WTC11 (cell line): ENCODE results near the gene ASTN1. TPM values are rescaled to one million over a fixed set of nuclear protein-coding genes. Genes with fewer than 3 reads are reported as not detected.

Experiments
- ATAC-seq: fragments of 200-7000 bp; cut with Tn5 transposase; 2 replicates; pipeline ENCODE4 v1.10.0; 2021; ENCODE audit warnings: mild to moderate bottlenecking, moderate library complexity
- CTCF ChIA-PET: fragments of 300-600 bp; sonication (Branson Sonifier 250); formaldehyde crosslinking; loops from one replicate; lab custom pipeline; 2021; ENCODE audit warnings: antibody characterized with exemption; lab: Charles Lee
- POLR2A ChIA-PET: fragments of 350-600 bp; sonication (Branson Sonifier 250); formaldehyde crosslinking; loops from one replicate; lab custom pipeline; 2021; ENCODE audit warnings: antibody characterized with exemption; lab: Charles Lee
- DNase-seq: peaks from one replicate; pipeline ENCODE4 v3.0.0; 2021; ENCODE audit warnings: low spot score
- H3K27ac Mint-ChIP-seq: 2 replicates; pipeline ENCODE4 v1.8.0; 2021; ENCODE audit warnings: mixed read lengths
- H3K27me3 Mint-ChIP-seq: 2 replicates; pipeline ENCODE4 v1.8.0; 2021; ENCODE audit warnings: low read depth, mild to moderate bottlenecking, moderate library complexity, mixed read lengths
- H3K36me3 Mint-ChIP-seq: 2 replicates; pipeline ENCODE4 v1.8.0; 2021; ENCODE audit warnings: mixed read lengths
- H3K4me1 Mint-ChIP-seq: 2 replicates; pipeline ENCODE4 v1.8.0; 2022; ENCODE audit warnings: mixed read lengths
- H3K4me3 Mint-ChIP-seq: 2 replicates; pipeline ENCODE4 v1.8.0; 2021; ENCODE audit warnings: mild to moderate bottlenecking, moderate library complexity, mixed read lengths
- H3K9me3 Mint-ChIP-seq: 2 replicates; pipeline ENCODE4 v1.8.0; 2021; ENCODE audit warnings: mixed read lengths
- ATF1 ChIP-seq: sonication (generic); formaldehyde crosslinking; IDR thresholded peaks from 2 replicates; pipeline ENCODE4 v1.8.1; 2023; ENCODE audit warnings: mild to moderate bottlenecking, moderate library complexity, missing genetic modification reagents
- CREM ChIP-seq: sonication (generic); formaldehyde crosslinking; IDR thresholded peaks from 2 replicates; pipeline ENCODE4 v1.8.1; 2022; ENCODE audit warnings: mild to moderate bottlenecking, missing genetic modification reagents, moderate library complexity
- E2F5 ChIP-seq: sonication (generic); formaldehyde crosslinking; IDR thresholded peaks from 2 replicates; pipeline ENCODE4 v1.8.1; 2022; ENCODE audit warnings: mild to moderate bottlenecking, moderate library complexity, missing genetic modification reagents
- FOXP1 ChIP-seq: sonication (generic); formaldehyde crosslinking; IDR thresholded peaks from 2 replicates; pipeline ENCODE4 v1.8.0; 2022; ENCODE audit warnings: missing genetic modification reagents, mild to moderate bottlenecking, moderate library complexity, borderline replicate concordance
- GTF2I ChIP-seq: fragments of 250-450 bp; sonication (Bioruptor Pico); conservative IDR thresholded peaks from 2 replicates; pipeline ENCODE4 v1.4.0; 2021; ENCODE audit warnings: mild to moderate bottlenecking
- JAZF1 ChIP-seq: fragments of 250-450 bp; sonication (Bioruptor Pico); IDR thresholded peaks from 2 replicates; pipeline ENCODE4 v1.9.0; 2021; ENCODE audit warnings: moderate library complexity, mild to moderate bottlenecking, inconsistent platforms
- JUN ChIP-seq: sonication (generic); formaldehyde crosslinking; IDR thresholded peaks from 2 replicates; pipeline ENCODE4 v1.8.0; 2023; ENCODE audit warnings: mild to moderate bottlenecking, missing genetic modification reagents
- MLX ChIP-seq: sonication (generic); formaldehyde crosslinking; IDR thresholded peaks from 2 replicates; pipeline ENCODE4 v1.8.1; 2023; ENCODE audit warnings: mild to moderate bottlenecking, missing genetic modification reagents, moderate library complexity
- NR1H2 ChIP-seq: sonication (generic); formaldehyde crosslinking; IDR thresholded peaks from 2 replicates; pipeline ENCODE4 v1.9.0; 2021; ENCODE audit warnings: mild to moderate bottlenecking, moderate library complexity, missing genetic modification reagents
- OVOL2 ChIP-seq: fragments of 250-450 bp; sonication (Bioruptor Pico); IDR thresholded peaks from 2 replicates; pipeline ENCODE4 v1.9.0; 2021; ENCODE audit warnings: mild to moderate bottlenecking, borderline replicate concordance
- PREB ChIP-seq: sonication (generic); formaldehyde crosslinking; IDR thresholded peaks from 2 replicates; pipeline ENCODE4 v1.8.1; 2022; ENCODE audit warnings: mild to moderate bottlenecking, missing genetic modification reagents, moderate library complexity, borderline replicate concordance
- RORB ChIP-seq: fragments of 250-450 bp; sonication (Bioruptor Pico); IDR thresholded peaks from 2 replicates; pipeline ENCODE4 v1.9.0; 2021; ENCODE audit warnings: mild to moderate bottlenecking
- SMAD4 ChIP-seq: sonication (generic); formaldehyde crosslinking; IDR thresholded peaks from 2 replicates; pipeline ENCODE4 v1.8.0; 2022; ENCODE audit warnings: mild to moderate bottlenecking, missing genetic modification reagents
- SOX15 ChIP-seq: fragments of 250-450 bp; sonication (Bioruptor Pico); IDR thresholded peaks from 2 replicates; pipeline ENCODE4 v1.9.0; 2021; ENCODE audit warnings: mild to moderate bottlenecking
- ZBTB43 ChIP-seq: sonication (generic); formaldehyde crosslinking; IDR thresholded peaks from 2 replicates; pipeline ENCODE4 v1.8.1; 2023; ENCODE audit warnings: mild to moderate bottlenecking, missing genetic modification reagents
- ZNF138 ChIP-seq: sonication (generic); formaldehyde crosslinking; conservative IDR thresholded peaks from 2 replicates; pipeline ENCODE4 v1.8.1; 2022; ENCODE audit warnings: mild to moderate bottlenecking, moderate library complexity, missing genetic modification reagents
- ZNF263 ChIP-seq: sonication (generic); formaldehyde crosslinking; IDR thresholded peaks from 2 replicates; pipeline ENCODE4 v1.8.1; 2022; ENCODE audit warnings: low read depth, mild to moderate bottlenecking, moderate library complexity, missing genetic modification reagents
- ZNF416 ChIP-seq: fragments of 250-450 bp; sonication (Bioruptor Pico); IDR thresholded peaks from 2 replicates; pipeline ENCODE4 v1.9.0; 2021; ENCODE audit warnings: mild to moderate bottlenecking, inconsistent platforms
- ZNF512 ChIP-seq: sonication (generic); formaldehyde crosslinking; IDR thresholded peaks from 2 replicates; pipeline ENCODE4 v1.8.1; 2022; ENCODE audit warnings: missing genetic modification reagents, borderline replicate concordance
- ZNF532 ChIP-seq: fragments of 250-450 bp; sonication (Bioruptor Pico); IDR thresholded peaks from 2 replicates; pipeline ENCODE4 v1.9.0; 2021; ENCODE audit warnings: mild to moderate bottlenecking, borderline replicate concordance
- ZSCAN18 ChIP-seq: fragments of 250-450 bp; sonication (Bioruptor Pico); IDR thresholded peaks from 2 replicates; pipeline ENCODE4 v2.1.2; 2022; ENCODE audit warnings: mild to moderate bottlenecking, moderate library complexity
- total RNA-seq: library from RNA; stranded (reverse); gene quantifications from 3 replicates; pipeline ENCODE4 v1.2.3, GENCODE V29; 2021

Gene ASTN1
- total RNA-seq, 1 experiment from 2014 or later, result 3.4 TPM

GRCh38 chr1:177172866-177173265 lies 8.4 kb upstream of the ASTN1 start:
- ATAC-seq (no peak), DNase-seq (no peak)
- POLR2A ChIA-PET, result no interaction called here
- CTCF ChIA-PET, result interaction anchor here (3.1 to 3.7 kb wide), 2 partner anchors 9 to 223 kb away, joined by 19 to 44 read pairs; no protein-coding TSS in a partner anchor
- Mint-ChIP-seq H3K27me3 (peaks cover 14% of the 10 kb centered on the region), H3K27ac (no peak overlapping the region), H3K4me1 (peaks cover 11% of the 10 kb centered on the region), H3K9me3 (no peaks in the 10 kb centered on the region), H3K36me3 (no peaks in the 10 kb centered on the region), H3K4me3 (no peak overlapping the region)
- no peak for TF ChIP-seq OVOL2 (CRISPR knock-in tag)
- no peak for TF ChIP-seq RORB (CRISPR knock-in tag)
- no peak for TF ChIP-seq GTF2I (CRISPR knock-in tag)
- no peak for TF ChIP-seq SOX15
- no peak for TF ChIP-seq JAZF1
- TF ChIP-seq ZNF512, result no peak
- no peak for TF ChIP-seq CREM
- TF ChIP-seq ZSCAN18 (CRISPR knock-in tag), result no peak
- TF ChIP-seq NR1H2 (CRISPR knock-in tag), result no peak

- H3K36me3 Mint-ChIP-seq, result no peaks in the 10 kb centered on the region
- TF ChIP-seq ZNF138, result no peak
- TF ChIP-seq MLX (CRISPR knock-in tag), result no peak
- no peak for TF ChIP-seq JUN
- TF ChIP-seq GTF2I (CRISPR knock-in tag), result no peak
- TF ChIP-seq ATF1 (CRISPR knock-in tag), result no peak
- TF ChIP-seq ZNF532, result no peak
- no peak for TF ChIP-seq OVOL2 (CRISPR knock-in tag)
- H3K4me3 Mint-ChIP-seq, result no peak overlapping the region
- no peak for ATAC-seq
- CTCF ChIA-PET, result interaction anchor here (0.8 to 3.7 kb wide), 3 partner anchors 10 to 222 kb away, joined by 4 to 44 read pairs (median 19); no protein-coding TSS in a partner anchor
- no peak overlapping the region for H3K27ac Mint-ChIP-seq
- peaks cover 13% of the 10 kb centered on the region for H3K27me3 Mint-ChIP-seq
- H3K4me1 Mint-ChIP-seq, result peaks cover 11% of the 10 kb centered on the region
- POLR2A ChIA-PET, result no interaction called here
- H3K9me3 Mint-ChIP-seq, result no peaks in the 10 kb centered on the region
- no peak for DNase-seq
These were observed 7.8 kb upstream of the ASTN1 start for GRCh38 chr1:177172272-177172671.

- peaks cover 11% of the 10 kb centered on the region for H3K4me1 Mint-ChIP-seq
- H3K27ac Mint-ChIP-seq, result no peak overlapping the region
- peaks cover 7% of the 10 kb centered on the region for H3K27me3 Mint-ChIP-seq
- ATAC-seq (no peak), DNase-seq (no peak)
- ChIA-PET POLR2A (interaction anchor here (1.6 kb wide), 1 partner anchor 10 kb away, joined by 7 read pairs; no protein-coding TSS in a partner anchor), CTCF (interaction anchor here (0.8 to 3.7 kb wide), 5 partner anchors 10 to 274 kb away, joined by 3 to 44 read pairs (median 13); no protein-coding TSS in a partner anchor)
- no peaks in the 10 kb centered on the region for H3K36me3 Mint-ChIP-seq
- TF ChIP-seq E2F5 (CRISPR knock-in tag) (no peak), CREM (no peak), ZNF263 (no peak), ZBTB43 (CRISPR knock-in tag) (no peak), PREB (no peak), FOXP1 (CRISPR knock-in tag) (no peak), GTF2I (CRISPR knock-in tag) (no peak), ZNF416 (CRISPR knock-in tag) (no peak), SMAD4 (CRISPR knock-in tag) (no peak)
- no peak overlapping the region for H3K4me3 Mint-ChIP-seq
- no peaks in the 10 kb centered on the region for H3K9me3 Mint-ChIP-seq
These were observed 7.1 kb upstream of the ASTN1 start for GRCh38 chr1:177171536-177172123.
